Liver (tissue), 3 donors: Measurements from ENCODE around the gene HINT1.

Experiments
- ATF3 ChIP-seq: IDR thresholded peaks from 2 replicates; pipeline ENCODE4 v1.6.1; 2016; ENCODE audit warnings: antibody characterized with exemption
- FOXA1 ChIP-seq: IDR thresholded peaks from 2 replicates; pipeline ENCODE4 v1.6.1; 2016; ENCODE audit warnings: antibody characterized with exemption
- FOXA2 ChIP-seq: IDR thresholded peaks from 2 replicates; pipeline ENCODE4 v1.6.1; 2016; ENCODE audit warnings: antibody characterized with exemption
- GABPA ChIP-seq, 2 donors: IDR thresholded peaks in 1 of 2; conservative IDR thresholded peaks in 1 of 2; 2 replicates each; pipeline ENCODE4 v1.6.1; 2016; ENCODE audit warnings: antibody characterized with exemption in 2 of 2, mild to moderate bottlenecking in 1 of 2, moderate library complexity in 1 of 2
- JUND ChIP-seq, 2 donors: IDR thresholded peaks; 2 replicates each; pipeline ENCODE4 v1.6.1; 2016; ENCODE audit warnings: antibody characterized with exemption in 2 of 2
- MAX ChIP-seq: IDR thresholded peaks from 2 replicates; pipeline ENCODE4 v1.6.1; 2016; ENCODE audit warnings: antibody characterized with exemption
- RAD21 ChIP-seq, 2 donors: IDR thresholded peaks; 2 replicates each; pipeline ENCODE4 v1.6.1; 2016; ENCODE audit warnings: antibody characterized with exemption in 2 of 2, mild to moderate bottlenecking in 2 of 2
- REST ChIP-seq: IDR thresholded peaks from 2 replicates; pipeline ENCODE4 v1.6.1; 2016; ENCODE audit warnings: antibody characterized with exemption, mild to moderate bottlenecking
- RXRA ChIP-seq, 2 donors: IDR thresholded peaks; 2 replicates each; pipeline ENCODE4 v1.6.1; 2017 to 2018; ENCODE audit warnings: antibody characterized with exemption in 2 of 2, mild to moderate bottlenecking in 1 of 2
- SP1 ChIP-seq: IDR thresholded peaks from 2 replicates; pipeline ENCODE4 v1.6.1; 2018; ENCODE audit warnings: antibody characterized with exemption, mild to moderate bottlenecking
- TAF1 ChIP-seq: conservative IDR thresholded peaks from 2 replicates; pipeline ENCODE4 v1.6.1; 2016; ENCODE audit warnings: antibody characterized with exemption, mild to moderate bottlenecking
- YY1 ChIP-seq: IDR thresholded peaks from 2 replicates; pipeline ENCODE4 v1.6.1; 2016; ENCODE audit warnings: antibody characterized with exemption, mild to moderate bottlenecking
- TF ChIP-seq, protein P1 (sequence below): fragments of 150-350 bp; IDR thresholded peaks from 2 replicates; pipeline ENCODE4 v1.5.1; 2017; ENCODE audit warnings: improper control_type of control experiment, low read depth, low read length; ENCODE audit not compliant: missing input control
- donor health status: healthy.
- donor health status: healthy.

GRCh38 chr5:131139321-131139720 is 25.7 kb downstream of the HINT1 start:
- TF ChIP-seq RAD21 (IDR thresholded peaks at IDR 0.05) (no peak), MAX (no peak), GABPA (IDR thresholded peaks at IDR 0.05 in 1 of 2, conservative IDR thresholded peaks at IDR 0.05 in 1 of 2) (no peak), JUND (IDR thresholded peaks at IDR 0.05) (no peak), REST (no peak), ATF3 (no peak), SP1 (no peak), RXRA (IDR thresholded peaks at IDR 0.05) (no peak), YY1 (no peak), FOXA2 (no peak), FOXA1 (no peak), TAF1 (no peak)
- TF ChIP-seq, protein P1, sequence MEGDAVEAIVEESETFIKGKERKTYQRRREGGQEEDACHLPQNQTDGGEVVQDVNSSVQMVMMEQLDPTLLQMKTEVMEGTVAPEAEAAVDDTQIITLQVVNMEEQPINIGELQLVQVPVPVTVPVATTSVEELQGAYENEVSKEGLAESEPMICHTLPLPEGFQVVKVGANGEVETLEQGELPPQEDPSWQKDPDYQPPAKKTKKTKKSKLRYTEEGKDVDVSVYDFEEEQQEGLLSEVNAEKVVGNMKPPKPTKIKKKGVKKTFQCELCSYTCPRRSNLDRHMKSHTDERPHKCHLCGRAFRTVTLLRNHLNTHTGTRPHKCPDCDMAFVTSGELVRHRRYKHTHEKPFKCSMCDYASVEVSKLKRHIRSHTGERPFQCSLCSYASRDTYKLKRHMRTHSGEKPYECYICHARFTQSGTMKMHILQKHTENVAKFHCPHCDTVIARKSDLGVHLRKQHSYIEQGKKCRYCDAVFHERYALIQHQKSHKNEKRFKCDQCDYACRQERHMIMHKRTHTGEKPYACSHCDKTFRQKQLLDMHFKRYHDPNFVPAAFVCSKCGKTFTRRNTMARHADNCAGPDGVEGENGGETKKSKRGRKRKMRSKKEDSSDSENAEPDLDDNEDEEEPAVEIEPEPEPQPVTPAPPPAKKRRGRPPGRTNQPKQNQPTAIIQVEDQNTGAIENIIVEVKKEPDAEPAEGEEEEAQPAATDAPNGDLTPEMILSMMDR: no peak
